GM12891 (cell line): Measurements from ENCODE around the gene OR2A25.

ENCODE experiments used
- PAX5 ChIP-seq: IDR thresholded peaks from 2 replicates; pipeline ENCODE4 v1.6.1; 2011; ENCODE audit warnings: low read length, moderate library complexity, mild to moderate bottlenecking; ENCODE audit not compliant: insufficient read depth, severe bottlenecking
- POLR2A ChIP-seq: IDR thresholded peaks from 2 replicates; pipeline ENCODE4 v1.6.1; 2011; ENCODE audit warnings: low read depth, low read length, control low read depth
- POLR2AphosphoS5 ChIP-seq: IDR thresholded peaks from 2 replicates; pipeline ENCODE4 v1.6.1; 2011; ENCODE audit warnings: low read depth, low read length, control low read depth
- SPI1 ChIP-seq: IDR thresholded peaks from 2 replicates; pipeline ENCODE4 v1.6.1; 2011; ENCODE audit warnings: low read depth, low read length, control low read depth
- TAF1 ChIP-seq: IDR thresholded peaks from 2 replicates; pipeline ENCODE4 v1.6.1; 2011; ENCODE audit warnings: low read depth, low read length, control low read depth

DNA sequence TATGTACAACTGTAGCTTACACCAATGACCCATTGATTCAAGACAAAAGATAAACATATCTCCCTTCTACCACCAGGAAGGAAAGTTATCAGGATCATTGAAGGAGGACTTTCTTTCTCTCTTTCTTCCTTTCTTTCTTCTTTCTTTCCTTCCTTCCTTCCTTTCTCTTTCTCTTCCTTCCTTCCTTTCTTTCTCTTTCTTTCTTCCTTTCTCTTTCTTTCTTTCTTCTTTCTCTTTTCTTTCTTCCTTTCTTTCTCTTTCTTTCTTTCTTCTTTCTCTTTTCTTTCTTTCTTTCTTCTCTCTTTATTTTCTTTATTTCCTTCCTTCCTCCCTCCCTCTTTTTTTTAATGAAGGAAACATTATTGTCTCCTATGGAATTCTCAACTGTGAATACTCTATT, 29.2 kb downstream of the OR2A25 start:
- no peak for TF ChIP-seq TAF1
- no peak for TF ChIP-seq POLR2A
- TF ChIP-seq POLR2AphosphoS5, result no peak
- TF ChIP-seq SPI1, result no peak
- no peak for TF ChIP-seq PAX5
